ENCODE data around the gene OR5B12.

Gene OR5B12

GRCh38 chr11:58390551-58391063, 51.4 kb downstream of the OR5B12 start:
- TF ChIP-seq CTCF (IDR thresholded peaks at IDR 0.05; ENCODE audit: insufficient read depth, low read depth, low read length, missing control alignments): no peak
- no peak for DNase-seq (ENCODE audit: low read depth)
- H3K4me3 ChIP-seq (ENCODE audit: low read length): no peak overlapping the region

Measured in epithelial cell of esophagus (primary cell).